ENCODE data around the gene HDHD5.

Gene HDHD5

GRCh38 chr22:17145021-17145680 lies 13.9 kb downstream of the HDHD5 start:
- H3K27me3 ChIP-seq (ENCODE audit: insufficient read depth, low read depth) = no peaks in the 10 kb centered on the region
- TF ChIP-seq CTCF (conservative IDR thresholded peaks at IDR 0.05; ENCODE audit: low read depth, low read length) = no peak
- no peaks in the 10 kb centered on the region for H3K4me1 ChIP-seq (ENCODE audit: low read depth, poor library complexity, severe bottlenecking)
- H3K27ac ChIP-seq = no peak overlapping the region
- H3K79me2 ChIP-seq (ENCODE audit: insufficient read depth, low read depth) = peaks cover 5% of the 10 kb centered on the region; the same call in 1 of the 2 replicates
- H3K4me2 ChIP-seq = no peak overlapping the region
- no peak overlapping the region for H3K4me3 ChIP-seq (IDR thresholded peaks at IDR 0.05; ENCODE audit: insufficient read depth, low read depth, low read length)
- H3K36me3 ChIP-seq (ENCODE audit: insufficient read depth) = 0 out of 2 replicates have a peak, but pooled peaks cover 2% of the 10 kb centered on the region
- H3K9ac ChIP-seq = no peak overlapping the region
- no peaks in the 10 kb centered on the region for H4K20me1 ChIP-seq (ENCODE audit: insufficient read depth)
- H2AFZ ChIP-seq (ENCODE audit: low read depth) = no peak overlapping the region

DNA sequence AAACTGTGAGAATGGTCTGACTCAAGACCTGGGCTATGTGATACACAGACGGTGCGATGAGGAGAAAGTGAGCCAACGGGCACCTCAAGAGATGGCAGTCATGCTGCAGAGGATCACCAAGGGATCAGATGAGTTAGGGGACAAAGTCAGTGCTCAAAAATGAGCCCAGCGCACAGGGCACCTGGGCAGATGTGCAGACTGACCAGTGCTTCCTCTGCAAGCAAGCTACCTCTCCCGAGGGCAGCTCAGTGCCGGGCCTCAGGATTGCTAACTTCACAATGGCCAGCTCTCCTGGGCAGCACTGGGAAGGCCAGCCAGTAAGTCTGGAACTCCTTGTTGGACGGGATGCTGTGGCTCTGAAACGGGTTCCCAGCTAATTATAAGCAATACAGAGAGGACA lies 15.3 kb downstream of the HDHD5 start:
- H3K27ac ChIP-seq = no peak overlapping the region
- no peak for TF ChIP-seq CTCF (conservative IDR thresholded peaks at IDR 0.05; ENCODE audit: low read depth, low read length)
- no peaks in the 10 kb centered on the region for H4K20me1 ChIP-seq (ENCODE audit: insufficient read depth)
- no peaks in the 10 kb centered on the region for H3K4me1 ChIP-seq (ENCODE audit: low read depth, poor library complexity, severe bottlenecking)
- no peaks in the 10 kb centered on the region for H3K36me3 ChIP-seq (ENCODE audit: insufficient read depth)
- no peaks in the 10 kb centered on the region for H3K79me2 ChIP-seq (ENCODE audit: insufficient read depth, low read depth)
- no peak overlapping the region for H3K9ac ChIP-seq
- H3K27me3 ChIP-seq (ENCODE audit: insufficient read depth, low read depth) = no peaks in the 10 kb centered on the region
- H3K4me3 ChIP-seq (IDR thresholded peaks at IDR 0.05; ENCODE audit: insufficient read depth, low read depth, low read length) = no peak overlapping the region
- H2AFZ ChIP-seq (ENCODE audit: low read depth) = no peak overlapping the region
- H3K4me2 ChIP-seq = no peak overlapping the region

GRCh38 chr22:17143101-17143500 lies 16.0 kb downstream of the HDHD5 start:
- no peaks in the 10 kb centered on the region for H3K36me3 ChIP-seq (ENCODE audit: insufficient read depth)

DNA sequence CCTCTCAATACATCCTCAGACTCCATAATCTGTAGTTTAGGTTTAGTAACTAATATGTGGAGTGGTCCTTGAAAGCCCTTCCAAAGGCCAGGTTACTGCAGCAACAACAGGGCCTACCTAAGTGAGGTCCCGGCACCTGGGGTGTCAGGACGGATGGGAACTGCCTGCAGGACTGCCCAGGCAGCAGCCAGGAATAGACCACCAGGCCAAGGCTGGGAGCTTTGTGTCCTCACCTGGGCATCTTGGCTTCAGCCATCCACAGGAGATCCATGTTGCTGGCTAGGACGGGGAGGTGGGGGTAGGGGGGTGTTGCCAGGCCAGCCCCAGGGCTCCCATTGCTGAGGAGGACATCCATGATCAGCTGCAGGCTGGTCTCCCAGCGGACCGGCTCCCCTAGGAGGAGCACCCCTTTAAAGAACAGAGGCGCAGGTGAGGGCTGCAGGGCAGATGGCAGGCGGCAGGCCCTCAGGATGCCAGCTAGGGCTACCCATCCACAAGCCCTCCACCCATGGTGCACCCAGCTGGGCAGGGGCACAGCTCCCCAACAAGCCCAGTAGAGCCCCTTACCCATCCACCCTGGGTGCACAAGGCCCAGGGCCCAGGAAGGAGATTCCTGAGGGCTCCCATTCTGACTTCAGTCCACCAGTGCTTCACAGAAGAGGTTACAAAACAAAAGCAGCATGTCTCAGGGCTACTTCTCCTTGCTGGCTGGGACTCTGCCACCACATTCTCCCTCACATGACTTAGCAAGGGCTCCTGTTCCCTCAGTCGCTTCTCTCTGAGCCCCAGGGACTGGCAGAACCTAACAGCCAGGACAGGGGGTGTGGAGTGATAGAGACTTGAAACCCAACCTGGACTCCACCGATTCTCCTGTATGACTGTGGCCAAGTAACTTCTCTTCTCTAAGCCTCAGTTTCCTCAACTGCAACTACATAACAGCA lies 18.0 kb downstream of the HDHD5 start:
- Histone ChIP-seq H3K4me2 (no peak overlapping the region), H3K27me3 (ENCODE audit: insufficient read depth, low read depth) (no peaks in the 10 kb centered on the region), H3K4me1 (ENCODE audit: low read depth, poor library complexity, severe bottlenecking) (no peaks in the 10 kb centered on the region), H3K36me3 (ENCODE audit: insufficient read depth) (no peaks in the 10 kb centered on the region), H3K4me3 (IDR thresholded peaks at IDR 0.05; ENCODE audit: insufficient read depth, low read depth, low read length) (no peak overlapping the region), H3K79me2 (ENCODE audit: insufficient read depth, low read depth) (no peaks in the 10 kb centered on the region), H3K9ac (no peak overlapping the region), H4K20me1 (ENCODE audit: insufficient read depth) (no peaks in the 10 kb centered on the region), H2AFZ (ENCODE audit: low read depth) (no peak overlapping the region), H3K27ac (no peak overlapping the region)
- no peak for TF ChIP-seq CTCF (conservative IDR thresholded peaks at IDR 0.05; ENCODE audit: low read depth, low read length)

More at GRCh38 chr22:17143101-17143500, 16.0 kb downstream of the HDHD5 start:
- H4K20me1 ChIP-seq (ENCODE audit: insufficient read depth) = no peaks in the 10 kb centered on the region
- no peaks in the 10 kb centered on the region for H3K27me3 ChIP-seq (ENCODE audit: insufficient read depth, low read depth)
- no peak overlapping the region for H3K4me2 ChIP-seq
- no peaks in the 10 kb centered on the region for H3K4me1 ChIP-seq (ENCODE audit: low read depth, poor library complexity, severe bottlenecking)
- no peak overlapping the region for H3K27ac ChIP-seq
- H3K79me2 ChIP-seq (ENCODE audit: insufficient read depth, low read depth) = no peaks in the 10 kb centered on the region
- H3K9ac ChIP-seq = no peak overlapping the region
- H2AFZ ChIP-seq (ENCODE audit: low read depth) = no peak overlapping the region
- no peak for TF ChIP-seq CTCF (conservative IDR thresholded peaks at IDR 0.05; ENCODE audit: low read depth, low read length)
- no peak overlapping the region for H3K4me3 ChIP-seq (IDR thresholded peaks at IDR 0.05; ENCODE audit: insufficient read depth, low read depth, low read length)

All from KMS-11 (cell line).